Skeletal muscle satellite cell (primary cell): ENCODE data around the gene VCX. TPM values are rescaled to one million over a fixed set of nuclear protein-coding genes. Genes with fewer than 3 reads are reported as not detected.
"Not testable (repeated sequence)": the region's sequence is repeated elsewhere in the genome, so short reads cannot be mapped to it uniquely, and the experiment has no call there.

Experiments
- H3K27me3 ChIP-seq: 2 replicates; pipeline ENCODE4 v1.7.0; 2013; ENCODE audit warnings: low read length; ENCODE audit not compliant: control insufficient read depth, insufficient read depth
- H3K36me3 ChIP-seq: 2 replicates; pipeline ENCODE4 v1.7.0; 2013; ENCODE audit warnings: mild to moderate bottlenecking, control low read depth, low read length; ENCODE audit not compliant: insufficient read depth
- H3K4me1 ChIP-seq: 2 replicates; pipeline ENCODE4 v1.7.0; 2013; ENCODE audit warnings: low read length; ENCODE audit not compliant: control insufficient read depth, insufficient read depth
- H3K4me2 ChIP-seq: 2 replicates; pipeline ENCODE4 v1.7.0; 2013; ENCODE audit warnings: mild to moderate bottlenecking, low read length
- H3K4me3 ChIP-seq: 2 replicates; pipeline ENCODE4 v1.7.0; 2013; ENCODE audit warnings: low read length
- H3K9ac ChIP-seq: 2 replicates; pipeline ENCODE4 v1.7.0; 2013; ENCODE audit warnings: mild to moderate bottlenecking, low read depth, low read length, moderate library complexity
- H3K9me3 ChIP-seq: replicated peaks from 2 replicates; pipeline ENCODE4 v1.7.0; 2013; ENCODE audit warnings: mild to moderate bottlenecking, control low read depth, low read length
- total RNA-seq: library from RNA; depleted of rRNA; stranded (reverse); fragments of >200 nt; gene quantifications from 2 replicates; pipeline ENCODE4 v1.2.3, GENCODE V29; 2012; rRNA removed

Gene VCX
- not detected in 2 replicates for total RNA-seq

- H3K36me3 ChIP-seq, H3K4me1 ChIP-seq, H3K4me3 ChIP-seq, H3K9me3 ChIP-seq, H3K4me2 ChIP-seq, H3K27me3 ChIP-seq, H3K9ac ChIP-seq: not testable (repeated sequence)
Measured at GRCh38 chrX:7842871-7843270, at the start of gene VCX. Gene VCX, plus strand, starts transcription at chrX:7843171. Its CDS starts 33 bp downstream, at chrX:7843204.

- no peaks in the 10 kb centered on the region for H3K36me3 ChIP-seq
- H3K9me3 ChIP-seq, result no peaks in the 10 kb centered on the region
- no peaks in the 10 kb centered on the region for H3K27me3 ChIP-seq
- H3K4me3 ChIP-seq, result no peak overlapping the region
- H3K9ac ChIP-seq, result no peak overlapping the region
- no peak overlapping the region for H3K4me2 ChIP-seq
- peaks cover 4% of the 10 kb centered on the region for H3K4me1 ChIP-seq
Measured at GRCh38 chrX:7798327-7798726, 44.6 kb upstream of the VCX start.

- Histone ChIP-seq H3K9ac (no peak overlapping the region), H3K4me2 (no peak overlapping the region), H3K27me3 (no peaks in the 10 kb centered on the region), H3K36me3 (no peaks in the 10 kb centered on the region), H3K4me1 (peaks cover 4% of the 10 kb centered on the region), H3K9me3 (no peaks in the 10 kb centered on the region), H3K4me3 (no peak overlapping the region)
Measured at GRCh38 chrX:7801711-7802110, 41.3 kb upstream of the VCX start.

- no peaks in the 10 kb centered on the region for H3K9me3 ChIP-seq
- no peak overlapping the region for H3K4me3 ChIP-seq
- H3K9ac ChIP-seq, result no peak overlapping the region
- no peaks in the 10 kb centered on the region for H3K4me1 ChIP-seq
- no peak overlapping the region for H3K4me2 ChIP-seq
- H3K36me3 ChIP-seq, result no peaks in the 10 kb centered on the region
- H3K27me3 ChIP-seq, result no peaks in the 10 kb centered on the region
Measured at GRCh38 chrX:7815166-7815805, 27.7 kb upstream of the VCX start.

GRCh38 chrX:7828594-7828993 is 14.4 kb upstream of the VCX start:
- H3K9ac ChIP-seq, result no peak overlapping the region
- H3K4me1 ChIP-seq, result no peaks in the 10 kb centered on the region
- no peaks in the 10 kb centered on the region for H3K9me3 ChIP-seq
- H3K36me3 ChIP-seq, result no peaks in the 10 kb centered on the region
- no peak overlapping the region for H3K4me2 ChIP-seq
- H3K4me3 ChIP-seq, result no peak overlapping the region
- no peaks in the 10 kb centered on the region for H3K27me3 ChIP-seq

GRCh38 chrX:7841084-7841805 is 1.7 kb upstream of the VCX start:
- no peaks in the 10 kb centered on the region for H3K9me3 ChIP-seq
- H3K4me1 ChIP-seq, result no peaks in the 10 kb centered on the region
- no peak overlapping the region for H3K4me3 ChIP-seq
- no peak overlapping the region for H3K9ac ChIP-seq
- H3K4me2 ChIP-seq, result no peak overlapping the region
- H3K36me3 ChIP-seq, result no peaks in the 10 kb centered on the region
- H3K27me3 ChIP-seq, result no peaks in the 10 kb centered on the region

GRCh38 chrX:7852166-7852565 is 9.2 kb downstream of the VCX start:
- H3K36me3 ChIP-seq, result no peaks in the 10 kb centered on the region
- H3K4me1 ChIP-seq, result no peaks in the 10 kb centered on the region
- no peak overlapping the region for H3K9ac ChIP-seq
- no peaks in the 10 kb centered on the region for H3K9me3 ChIP-seq
- no peak overlapping the region for H3K4me3 ChIP-seq
- no peaks in the 10 kb centered on the region for H3K27me3 ChIP-seq
- no peak overlapping the region for H3K4me2 ChIP-seq

- no peaks in the 10 kb centered on the region for H3K27me3 ChIP-seq
- H3K36me3 ChIP-seq, result no peaks in the 10 kb centered on the region
- no peaks in the 10 kb centered on the region for H3K4me1 ChIP-seq
- no peak overlapping the region for H3K4me3 ChIP-seq
- H3K9ac ChIP-seq, result no peak overlapping the region
- no peak overlapping the region for H3K4me2 ChIP-seq
- H3K9me3 ChIP-seq, result no peaks in the 10 kb centered on the region
Measured at GRCh38 chrX:7872042-7872441, 29.1 kb downstream of the VCX start.

GRCh38 chrX:7876957-7877356 is 34.0 kb downstream of the VCX start:
- no peaks in the 10 kb centered on the region for H3K9me3 ChIP-seq
- H3K27me3 ChIP-seq, result no peaks in the 10 kb centered on the region
- H3K4me3 ChIP-seq, result no peak overlapping the region
- H3K36me3 ChIP-seq, result no peaks in the 10 kb centered on the region
- no peaks in the 10 kb centered on the region for H3K4me1 ChIP-seq
- no peak overlapping the region for H3K4me2 ChIP-seq
- no peak overlapping the region for H3K9ac ChIP-seq

- Histone ChIP-seq H3K4me3 (no peak overlapping the region), H3K36me3 (no peaks in the 10 kb centered on the region), H3K27me3 (no peaks in the 10 kb centered on the region), H3K4me2 (no peak overlapping the region), H3K9me3 (no peaks in the 10 kb centered on the region), H3K9ac (no peak overlapping the region), H3K4me1 (peaks cover 4% of the 10 kb centered on the region)
Measured at GRCh38 chrX:7889135-7889534, 46.2 kb downstream of the VCX start.

GRCh38 chrX:7889680-7890079 is 46.7 kb downstream of the VCX start:
- H3K9me3 ChIP-seq, result no peaks in the 10 kb centered on the region
- no peak overlapping the region for H3K4me3 ChIP-seq
- H3K36me3 ChIP-seq, result no peaks in the 10 kb centered on the region
- H3K9ac ChIP-seq, result no peak overlapping the region
- H3K27me3 ChIP-seq, result no peaks in the 10 kb centered on the region
- H3K4me2 ChIP-seq, result no peak overlapping the region
- peaks cover 4% of the 10 kb centered on the region for H3K4me1 ChIP-seq

GRCh38 chrX:7891928-7892327 is 49.0 kb downstream of the VCX start:
- Histone ChIP-seq H3K4me2 (no peak overlapping the region), H3K36me3 (no peaks in the 10 kb centered on the region), H3K4me1 (peaks cover 4% of the 10 kb centered on the region), H3K4me3 (no peak overlapping the region), H3K9me3 (no peaks in the 10 kb centered on the region), H3K9ac (no peak overlapping the region), H3K27me3 (no peaks in the 10 kb centered on the region)
